ENCODE results near the gene TMEM63A.

- TF ChIP-seq, protein P1, sequence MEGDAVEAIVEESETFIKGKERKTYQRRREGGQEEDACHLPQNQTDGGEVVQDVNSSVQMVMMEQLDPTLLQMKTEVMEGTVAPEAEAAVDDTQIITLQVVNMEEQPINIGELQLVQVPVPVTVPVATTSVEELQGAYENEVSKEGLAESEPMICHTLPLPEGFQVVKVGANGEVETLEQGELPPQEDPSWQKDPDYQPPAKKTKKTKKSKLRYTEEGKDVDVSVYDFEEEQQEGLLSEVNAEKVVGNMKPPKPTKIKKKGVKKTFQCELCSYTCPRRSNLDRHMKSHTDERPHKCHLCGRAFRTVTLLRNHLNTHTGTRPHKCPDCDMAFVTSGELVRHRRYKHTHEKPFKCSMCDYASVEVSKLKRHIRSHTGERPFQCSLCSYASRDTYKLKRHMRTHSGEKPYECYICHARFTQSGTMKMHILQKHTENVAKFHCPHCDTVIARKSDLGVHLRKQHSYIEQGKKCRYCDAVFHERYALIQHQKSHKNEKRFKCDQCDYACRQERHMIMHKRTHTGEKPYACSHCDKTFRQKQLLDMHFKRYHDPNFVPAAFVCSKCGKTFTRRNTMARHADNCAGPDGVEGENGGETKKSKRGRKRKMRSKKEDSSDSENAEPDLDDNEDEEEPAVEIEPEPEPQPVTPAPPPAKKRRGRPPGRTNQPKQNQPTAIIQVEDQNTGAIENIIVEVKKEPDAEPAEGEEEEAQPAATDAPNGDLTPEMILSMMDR (IDR thresholded peaks at IDR 0.05): no peak
- no peak for TF ChIP-seq NR3C1 (IDR thresholded peaks at IDR 0.05)
- no peak for TF ChIP-seq MAX (IDR thresholded peaks at IDR 0.05)
- TF ChIP-seq POLR2A (IDR thresholded peaks at IDR 0.05; ENCODE audit: low read length): no peak
- TF ChIP-seq RAD21 (conservative IDR thresholded peaks at IDR 0.05 in 1 of 2, IDR thresholded peaks at IDR 0.05 in 1 of 2): no peak
- TF ChIP-seq, protein P2, sequence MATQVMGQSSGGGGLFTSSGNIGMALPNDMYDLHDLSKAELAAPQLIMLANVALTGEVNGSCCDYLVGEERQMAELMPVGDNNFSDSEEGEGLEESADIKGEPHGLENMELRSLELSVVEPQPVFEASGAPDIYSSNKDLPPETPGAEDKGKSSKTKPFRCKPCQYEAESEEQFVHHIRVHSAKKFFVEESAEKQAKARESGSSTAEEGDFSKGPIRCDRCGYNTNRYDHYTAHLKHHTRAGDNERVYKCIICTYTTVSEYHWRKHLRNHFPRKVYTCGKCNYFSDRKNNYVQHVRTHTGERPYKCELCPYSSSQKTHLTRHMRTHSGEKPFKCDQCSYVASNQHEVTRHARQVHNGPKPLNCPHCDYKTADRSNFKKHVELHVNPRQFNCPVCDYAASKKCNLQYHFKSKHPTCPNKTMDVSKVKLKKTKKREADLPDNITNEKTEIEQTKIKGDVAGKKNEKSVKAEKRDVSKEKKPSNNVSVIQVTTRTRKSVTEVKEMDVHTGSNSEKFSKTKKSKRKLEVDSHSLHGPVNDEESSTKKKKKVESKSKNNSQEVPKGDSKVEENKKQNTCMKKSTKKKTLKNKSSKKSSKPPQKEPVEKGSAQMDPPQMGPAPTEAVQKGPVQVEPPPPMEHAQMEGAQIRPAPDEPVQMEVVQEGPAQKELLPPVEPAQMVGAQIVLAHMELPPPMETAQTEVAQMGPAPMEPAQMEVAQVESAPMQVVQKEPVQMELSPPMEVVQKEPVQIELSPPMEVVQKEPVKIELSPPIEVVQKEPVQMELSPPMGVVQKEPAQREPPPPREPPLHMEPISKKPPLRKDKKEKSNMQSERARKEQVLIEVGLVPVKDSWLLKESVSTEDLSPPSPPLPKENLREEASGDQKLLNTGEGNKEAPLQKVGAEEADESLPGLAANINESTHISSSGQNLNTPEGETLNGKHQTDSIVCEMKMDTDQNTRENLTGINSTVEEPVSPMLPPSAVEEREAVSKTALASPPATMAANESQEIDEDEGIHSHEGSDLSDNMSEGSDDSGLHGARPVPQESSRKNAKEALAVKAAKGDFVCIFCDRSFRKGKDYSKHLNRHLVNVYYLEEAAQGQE (IDR thresholded peaks at IDR 0.05): no peak
- no peak for TF ChIP-seq CHD4 (IDR thresholded peaks at IDR 0.05; ENCODE audit: borderline replicate concordance)
- no peak for TF ChIP-seq GATA3 (IDR thresholded peaks at IDR 0.05; ENCODE audit: borderline replicate concordance)
Measured at GRCh38 chr1:225844236-225845061, 37.7 kb downstream of the TMEM63A start.
